Activated CD8-positive, alpha-beta memory T cell treated with anti-CD3 and anti-CD28 coated beads, Interleukin-2, amount 50 U/mL, for 48 hours (primary cell): ENCODE measurements around the gene NTF4.
A peak's percentile ranks its signal among the peaks of the same experiment; 100 is the strongest.
"Not testable (repeated sequence)": the region's sequence is repeated elsewhere in the genome, so short reads cannot be mapped to it uniquely, and the experiment has no call there.

Source experiments
- DNase-seq: peaks from one replicate; pipeline ENCODE4 v3.0.0-alpha.2; 2020

Gene NTF4

GRCh38 chr19:49056101-49056901, 8.3 kb downstream of the NTF4 start:
- DNase-seq, result peak; percentile 76

DNA sequence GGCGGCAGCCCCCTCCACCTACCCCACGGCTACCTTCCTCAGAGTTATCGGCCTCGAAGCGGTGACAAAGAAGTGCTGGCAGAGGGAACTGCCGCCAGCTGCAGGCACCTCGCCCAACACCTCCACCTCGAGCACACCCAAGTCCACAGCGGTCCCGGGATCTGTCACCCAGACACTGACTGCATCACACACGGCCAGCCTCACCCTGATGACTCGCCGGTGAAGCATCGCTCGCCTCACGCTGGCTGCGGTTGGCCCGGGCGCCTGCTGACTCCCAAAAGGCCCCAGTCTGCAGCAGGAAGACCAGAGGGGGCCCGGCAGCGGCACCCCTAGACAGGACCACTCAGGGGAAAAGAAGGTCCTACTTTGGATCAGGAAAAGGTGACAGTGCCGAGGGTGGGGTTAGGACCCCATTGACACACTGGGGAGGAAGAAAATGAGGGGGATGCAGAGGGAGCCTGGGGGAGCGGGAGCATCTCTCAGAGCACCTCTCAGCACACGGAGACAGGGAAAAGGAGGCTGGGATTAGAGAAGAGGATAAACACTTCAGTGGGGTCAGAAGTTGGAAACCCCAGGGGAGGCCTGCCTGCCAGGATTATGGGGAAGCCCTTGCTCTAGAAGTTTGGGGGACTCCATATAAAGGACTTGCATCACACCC, 14.1 kb downstream of the NTF4 start:
- not testable (repeated sequence) for DNase-seq

- not testable (repeated sequence) for DNase-seq
These were observed 14.8 kb downstream of the NTF4 start for GRCh38 chr19:49049834-49050233.

DNA sequence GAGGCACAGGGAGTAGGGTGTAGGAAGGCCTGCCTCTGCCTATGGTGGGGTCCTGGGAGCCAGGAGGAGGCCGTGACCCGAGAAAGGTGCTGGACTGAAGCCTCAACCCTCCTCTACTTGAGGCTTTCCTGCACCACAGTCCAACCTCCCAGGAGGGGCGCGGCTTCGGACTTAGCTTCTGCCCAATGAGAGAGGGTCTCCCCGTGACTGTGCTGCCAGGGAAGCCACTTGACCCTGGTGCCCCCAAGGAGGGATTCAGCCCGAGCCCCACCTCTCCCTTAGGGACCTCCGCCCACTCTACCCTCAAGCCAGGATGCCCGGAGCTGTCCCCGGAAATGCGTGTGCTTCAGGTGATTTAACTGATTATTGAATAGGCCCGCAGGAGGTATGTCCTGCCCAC, 15.6 kb downstream of the NTF4 start, which contains the start of gene CGB8:
Gene CGB8, minus strand, starts transcription at position 101 of the 400 bp plus-strand sequence. CDS start 372 bp downstream, outside the sequence.
- not testable (repeated sequence) for DNase-seq

- not testable (repeated sequence) for DNase-seq
These were observed 21.1 kb downstream of the NTF4 start, which contains the start of gene CGB5 for GRCh38 chr19:49043548-49043947. Gene CGB5, plus strand, starts transcription at chr19:49043848. Its CDS starts 362 bp downstream, at chr19:49044210.

GRCh38 chr19:49042666-49043065, 22.0 kb downstream of the NTF4 start:
- not testable (repeated sequence) for DNase-seq

DNA sequence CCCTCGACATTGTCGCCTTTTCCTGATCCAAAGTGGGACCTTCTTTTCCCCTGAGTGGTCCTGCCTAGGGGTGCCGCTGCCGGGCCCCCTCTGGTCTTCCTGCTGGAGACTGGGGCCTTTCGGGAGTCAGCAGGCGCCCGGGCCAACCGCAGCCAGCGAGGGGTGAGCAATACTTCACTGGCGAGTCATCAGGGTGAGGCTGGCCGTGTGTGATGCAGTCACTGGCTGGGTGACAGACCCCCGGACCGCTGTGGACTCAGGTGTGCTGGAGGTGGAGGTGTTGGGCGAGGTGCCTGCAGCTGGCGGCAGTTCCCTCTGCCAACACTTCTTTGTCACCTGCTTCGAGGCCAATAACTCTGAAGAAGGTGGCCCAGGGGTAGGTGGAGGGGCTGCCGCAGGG, 22.4 kb downstream of the NTF4 start:
- DNase-seq, result no peak

- not testable (repeated sequence) for DNase-seq
These were observed 24.9 kb downstream of the NTF4 start for GRCh38 chr19:49039736-49040135.

- DNase-seq, result not testable (repeated sequence)
These were observed 25.9 kb downstream of the NTF4 start for GRCh38 chr19:49038557-49039276.

DNA sequence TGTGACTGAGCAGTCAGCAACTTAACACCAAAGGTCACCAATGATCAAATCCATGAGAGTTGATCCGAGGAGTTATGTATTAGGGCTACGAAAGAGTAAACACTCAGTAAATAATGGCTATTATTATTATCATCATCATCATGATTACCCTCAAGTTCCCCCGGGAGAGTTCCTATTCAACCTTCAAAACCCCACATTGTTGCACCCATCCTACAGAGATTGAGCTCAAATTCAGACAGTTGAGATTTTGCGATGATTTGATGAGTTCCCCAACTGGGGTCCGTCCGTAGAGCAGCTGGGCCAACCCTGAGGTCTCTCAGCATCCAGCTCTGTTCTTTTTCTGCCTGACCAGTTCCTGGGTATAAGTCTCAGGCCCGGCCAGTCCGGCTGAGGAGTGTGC, 26.5 kb downstream of the NTF4 start:
- not testable (repeated sequence) for DNase-seq

DNA sequence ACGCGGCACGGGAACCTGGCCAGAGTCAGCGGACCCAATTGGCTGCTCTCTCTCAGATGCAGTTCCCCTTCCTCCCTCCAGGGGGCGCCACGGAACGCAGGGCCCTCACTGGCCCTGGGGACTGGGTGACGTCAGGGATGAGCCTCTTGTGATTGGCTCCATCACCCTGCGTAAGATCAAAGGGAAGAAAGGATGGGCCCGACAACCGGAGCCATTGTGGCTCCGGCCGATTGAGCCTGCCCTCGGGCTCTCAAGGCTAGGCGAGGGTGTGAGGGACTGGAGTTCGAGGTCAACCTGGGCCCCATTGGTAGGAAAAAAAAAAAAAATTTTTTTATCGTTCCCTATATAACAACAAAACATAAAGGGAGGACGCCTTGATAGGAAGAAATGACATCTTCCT, 27.8 kb downstream of the NTF4 start, which contains the start of gene CGB1:
Gene CGB1, minus strand, starts transcription at position 81 of the 400 bp plus-strand sequence. CDS start 184 bp downstream, outside the sequence.
- peak; percentile 83 for DNase-seq

GRCh38 chr19:49031642-49032301, 32.8 kb downstream of the NTF4 start, which contains the start of gene CGB2:
Gene CGB2, plus strand, starts transcription at chr19:49031890. Its CDS starts 206 bp downstream, at chr19:49032096.
- peak; percentile 93 for DNase-seq

- DNase-seq, result not testable (repeated sequence)
These were observed 34.3 kb downstream of the NTF4 start for GRCh38 chr19:49030323-49030722.

GRCh38 chr19:49029749-49030148, 34.9 kb downstream of the NTF4 start:
- not testable (repeated sequence) for DNase-seq

- not testable (repeated sequence) for DNase-seq
These were observed 35.9 kb downstream of the NTF4 start for GRCh38 chr19:49028686-49029085.

GRCh38 chr19:49025599-49025998, 39.0 kb downstream of the NTF4 start:
- not testable (repeated sequence) for DNase-seq

DNA sequence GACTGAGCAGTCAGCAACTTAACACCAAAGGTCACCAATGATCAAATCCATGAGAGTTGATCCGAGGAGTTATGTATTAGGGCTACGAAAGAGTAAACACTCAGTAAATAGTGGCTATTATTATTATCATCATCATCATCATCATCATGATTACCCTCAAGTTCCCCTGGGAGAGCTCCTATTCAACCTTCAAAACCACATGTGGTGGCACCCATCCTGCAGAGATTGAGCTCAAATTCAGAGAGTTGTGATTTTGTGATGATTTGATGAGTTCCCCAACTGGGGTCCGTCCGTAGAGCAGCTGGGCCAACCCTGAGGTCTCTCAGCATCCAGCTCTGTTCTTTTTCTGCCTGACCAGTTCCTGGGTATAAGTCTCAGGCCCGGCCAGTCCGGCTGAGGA, 39.5 kb downstream of the NTF4 start:
- DNase-seq, result not testable (repeated sequence)

GRCh38 chr19:49024233-49024632, 40.4 kb downstream of the NTF4 start, which contains the start of gene CGB3:
Gene CGB3, minus strand, starts transcription at chr19:49024333. Its CDS starts 362 bp downstream, at chr19:49023971.
- DNase-seq, result not testable (repeated sequence)

DNA sequence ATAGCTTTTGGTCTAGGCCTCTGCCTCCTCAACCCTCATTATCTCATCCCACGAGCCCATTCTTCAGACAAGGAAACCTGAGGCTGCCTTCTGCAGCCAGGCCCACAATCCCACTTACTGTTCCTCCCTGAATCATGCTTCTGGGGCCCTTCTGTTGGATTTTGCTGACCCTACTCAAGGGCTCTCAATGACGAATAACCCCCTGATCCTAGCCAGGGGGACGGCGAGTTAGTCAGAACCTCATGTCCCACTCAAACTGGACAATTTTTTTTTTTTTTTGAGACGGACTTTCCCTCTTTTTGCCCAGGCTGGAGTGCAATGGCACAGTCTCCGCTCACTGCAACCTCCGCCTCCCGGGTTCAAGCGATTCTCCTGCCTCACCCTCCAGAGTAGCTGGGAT, 42.5 kb downstream of the NTF4 start:
- no peak for DNase-seq

GRCh38 chr19:49020931-49021895, 43.4 kb downstream of the NTF4 start:
- no peak for DNase-seq

DNA sequence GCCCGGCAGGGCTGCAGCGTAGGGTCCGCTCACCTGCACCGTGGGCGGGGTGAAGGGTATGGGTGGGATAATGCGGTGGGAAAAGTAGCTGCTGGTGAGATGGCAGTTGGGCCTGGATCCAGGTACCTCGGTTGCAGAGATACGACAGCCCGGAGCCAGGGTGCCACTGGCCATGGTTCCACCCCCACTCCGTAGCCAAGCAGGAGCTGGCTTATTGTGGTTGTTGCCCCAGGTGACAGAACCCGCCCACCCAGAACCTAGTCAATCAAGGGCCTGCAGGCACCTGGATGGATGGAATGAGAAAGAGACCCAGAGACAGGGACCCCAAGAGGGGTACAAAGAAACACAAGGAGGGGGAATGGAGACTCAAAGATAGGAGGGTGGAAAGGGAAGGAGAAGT, 44.3 kb downstream of the NTF4 start:
- DNase-seq, result no peak
